H7 (cell line): ENCODE results near the gene KIAA0513. TPM values are rescaled to one million over a fixed set of nuclear protein-coding genes. Genes with fewer than 3 reads are reported as not detected.

Experiments
- DNase-seq: peaks from one replicate; pipeline ENCODE4 v3.0.0; 2012
- H3K27me3 ChIP-seq: 2 replicates; pipeline ENCODE4 v1.6.0; 2011; ENCODE audit warnings: mild to moderate bottlenecking, low read length; ENCODE audit not compliant: control insufficient read depth, insufficient read depth
- H3K36me3 ChIP-seq: replicated peaks from 2 replicates; pipeline ENCODE4 v1.5.1; 2011; ENCODE audit warnings: low read length; ENCODE audit not compliant: control insufficient read depth, insufficient read depth
- H3K4me3 ChIP-seq: 2 replicates; pipeline ENCODE4 v1.5.1; 2011; ENCODE audit warnings: low read depth, mild to moderate bottlenecking, control low read depth, low read length, moderate library complexity; ENCODE audit not compliant: insufficient read depth
- total RNA-seq: library from RNA; depleted of rRNA; stranded (reverse); fragments of >200 nt; shearing (Covaris generic); gene quantifications from 2 replicates; pipeline ENCODE4 v1.2.3, GENCODE V29; 2014

The KIAA0513 gene
- total RNA-seq, 1 experiment from 2014 or later, result 5.1 TPM

DNA sequence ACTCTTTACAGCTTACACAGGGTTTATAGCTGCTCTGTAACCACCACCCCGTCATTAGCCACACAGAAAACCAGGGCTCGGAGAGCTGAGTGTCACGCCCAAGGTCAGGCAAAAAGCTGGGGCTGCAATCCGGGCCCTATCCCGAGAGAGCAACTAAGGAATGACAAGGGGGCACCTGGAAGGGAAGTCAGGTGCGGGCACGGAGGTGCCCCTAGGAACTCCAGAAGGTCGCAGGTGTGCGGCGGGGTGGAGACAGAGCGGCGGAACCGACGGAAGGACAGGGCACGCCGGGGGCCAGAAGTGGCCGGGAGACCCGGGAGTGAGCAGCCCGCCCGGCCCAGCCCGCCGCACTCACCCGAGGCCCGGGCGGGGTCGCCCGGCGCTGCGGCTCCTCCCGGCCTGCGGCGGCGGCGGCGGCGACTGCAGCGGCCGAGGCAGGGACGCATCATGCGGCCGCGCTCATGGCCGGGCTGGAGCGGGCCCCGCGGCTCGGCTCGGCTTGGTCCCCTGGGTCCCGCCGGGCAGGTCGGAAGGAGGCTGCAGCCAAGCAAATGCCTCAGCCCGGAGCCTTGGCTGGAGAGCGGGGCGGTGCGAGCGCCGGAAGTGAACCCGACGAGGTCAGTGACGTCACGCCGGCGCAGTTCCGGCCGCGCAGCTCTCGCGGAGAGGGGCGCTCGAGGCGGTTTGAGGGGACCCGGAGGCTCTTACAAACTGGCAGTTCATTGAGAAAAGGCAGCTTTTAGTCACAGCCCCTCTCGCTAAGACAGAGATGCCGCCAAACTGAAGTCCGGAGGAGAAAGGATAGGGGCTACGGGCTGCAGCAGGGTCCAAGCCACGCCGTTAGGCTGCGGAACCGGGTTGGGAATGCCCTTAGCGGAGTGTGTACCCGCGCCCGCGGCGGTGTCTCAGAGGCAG lies 16.4 kb upstream of the KIAA0513 start, which contains the start of gene ZDHHC7:
Gene ZDHHC7, minus strand, starts transcription at position 605 of the 915 bp plus-strand sequence. CDS start 20,917 bp downstream, outside the sequence.
- peak; percentile 95 for DNase-seq
- Histone ChIP-seq H3K27me3 (no peaks in the 10 kb centered on the region), H3K4me3 (peak within 1 kb of the TSS; percentile 73), H3K36me3 (no peaks in the 10 kb centered on the region; the same call in 1 of the 2 replicates)

DNA sequence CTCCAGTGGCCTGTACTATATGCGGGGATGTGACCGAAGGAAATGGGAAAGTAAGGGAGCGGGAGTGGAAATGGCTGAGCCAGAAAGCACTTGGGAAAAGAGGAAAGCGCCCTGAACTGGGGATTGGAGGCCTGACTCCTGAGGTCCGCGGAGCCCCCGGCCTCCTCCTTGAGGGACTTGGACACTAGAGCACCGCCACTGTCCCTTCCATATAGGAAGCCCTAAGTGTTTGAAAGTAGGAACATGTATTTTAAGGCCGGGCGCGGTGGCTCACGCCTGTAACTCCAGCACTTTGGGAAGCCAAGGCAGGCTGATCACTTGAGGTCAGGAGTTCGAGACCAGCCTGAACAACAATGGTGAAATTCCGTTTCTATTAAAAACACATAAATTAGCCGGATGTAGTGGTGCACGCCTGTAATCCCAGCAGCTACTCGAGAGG lies 15.7 kb upstream of the KIAA0513 start:
- Histone ChIP-seq H3K27me3 (no peaks in the 10 kb centered on the region), H3K36me3 (no peaks in the 10 kb centered on the region; the same call in 1 of the 2 replicates), H3K4me3 (peak overlapping the region; percentile 73)
- DNase-seq, result no peak

DNA sequence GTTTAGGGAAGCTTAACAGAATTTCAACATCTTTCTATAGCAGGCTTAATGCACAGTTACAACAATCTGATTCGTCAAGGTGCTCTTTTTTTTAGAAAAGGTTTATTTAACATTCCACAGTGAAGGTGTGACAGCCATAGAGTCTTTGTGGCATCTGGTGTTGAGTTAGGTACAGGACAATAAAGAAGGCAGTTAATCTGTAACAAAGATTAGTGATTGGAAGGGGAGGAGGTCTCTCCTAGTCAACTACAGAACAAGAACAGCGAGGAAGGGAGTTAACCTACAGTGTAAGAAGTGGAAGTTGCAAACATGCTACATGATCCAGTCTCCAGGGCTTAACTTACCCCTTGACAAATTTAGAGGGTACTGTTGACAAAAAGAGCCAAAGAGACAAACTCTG lies 13.3 kb upstream of the KIAA0513 start:
- H3K4me3 ChIP-seq, result no peak overlapping the region
- H3K36me3 ChIP-seq, result no peaks in the 10 kb centered on the region
- DNase-seq, result no peak
- H3K27me3 ChIP-seq, result no peaks in the 10 kb centered on the region

- DNase-seq, result no peak
- Histone ChIP-seq H3K27me3 (no peaks in the 10 kb centered on the region), H3K4me3 (no peak overlapping the region), H3K36me3 (no peaks in the 10 kb centered on the region)
Measured at GRCh38 chr16:85015481-85016187, 12.0 kb upstream of the KIAA0513 start.

DNA sequence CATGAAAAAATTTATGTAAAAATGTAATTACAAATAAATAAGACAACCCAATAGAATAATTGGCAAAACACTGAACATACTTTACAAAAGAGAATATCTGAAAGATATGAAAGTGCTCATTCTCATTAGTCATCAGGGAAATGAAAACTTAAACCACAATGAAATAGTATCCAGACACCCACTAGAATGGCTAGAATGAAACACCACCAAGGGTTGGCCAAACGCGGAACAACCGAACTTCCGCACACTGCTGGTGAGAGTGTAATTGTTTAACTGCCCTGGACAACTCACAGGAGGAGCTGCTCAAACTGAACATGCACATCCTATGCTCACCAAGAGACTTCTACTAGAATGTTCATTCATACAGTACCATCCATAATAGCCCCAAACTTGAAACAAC lies 10.4 kb upstream of the KIAA0513 start:
- no peak for DNase-seq
- Histone ChIP-seq H3K4me3 (no peak overlapping the region), H3K27me3 (no peaks in the 10 kb centered on the region), H3K36me3 (no peaks in the 10 kb centered on the region)

DNA sequence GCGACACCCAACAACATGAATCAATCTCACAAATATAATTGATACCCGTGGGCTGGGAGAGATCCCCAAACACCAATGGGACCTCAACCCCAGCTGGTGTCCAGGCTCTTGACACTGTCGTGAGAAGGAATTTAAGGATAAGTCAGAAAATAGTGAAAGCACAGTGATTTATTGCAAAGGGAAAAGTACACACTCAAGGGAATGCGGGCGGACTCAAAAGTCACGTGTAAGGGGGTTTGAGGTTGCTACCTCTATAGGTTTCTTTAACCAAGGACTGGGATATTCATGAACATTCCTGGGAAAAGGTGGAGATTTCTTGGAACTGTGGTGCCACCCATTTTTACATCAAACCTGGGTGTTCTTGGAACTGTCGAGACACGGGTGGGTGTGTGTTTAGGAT lies 10.0 kb upstream of the KIAA0513 start:
- H3K27me3 ChIP-seq, result no peaks in the 10 kb centered on the region
- H3K4me3 ChIP-seq, result no peak overlapping the region
- DNase-seq, result no peak
- H3K36me3 ChIP-seq, result no peaks in the 10 kb centered on the region

DNA sequence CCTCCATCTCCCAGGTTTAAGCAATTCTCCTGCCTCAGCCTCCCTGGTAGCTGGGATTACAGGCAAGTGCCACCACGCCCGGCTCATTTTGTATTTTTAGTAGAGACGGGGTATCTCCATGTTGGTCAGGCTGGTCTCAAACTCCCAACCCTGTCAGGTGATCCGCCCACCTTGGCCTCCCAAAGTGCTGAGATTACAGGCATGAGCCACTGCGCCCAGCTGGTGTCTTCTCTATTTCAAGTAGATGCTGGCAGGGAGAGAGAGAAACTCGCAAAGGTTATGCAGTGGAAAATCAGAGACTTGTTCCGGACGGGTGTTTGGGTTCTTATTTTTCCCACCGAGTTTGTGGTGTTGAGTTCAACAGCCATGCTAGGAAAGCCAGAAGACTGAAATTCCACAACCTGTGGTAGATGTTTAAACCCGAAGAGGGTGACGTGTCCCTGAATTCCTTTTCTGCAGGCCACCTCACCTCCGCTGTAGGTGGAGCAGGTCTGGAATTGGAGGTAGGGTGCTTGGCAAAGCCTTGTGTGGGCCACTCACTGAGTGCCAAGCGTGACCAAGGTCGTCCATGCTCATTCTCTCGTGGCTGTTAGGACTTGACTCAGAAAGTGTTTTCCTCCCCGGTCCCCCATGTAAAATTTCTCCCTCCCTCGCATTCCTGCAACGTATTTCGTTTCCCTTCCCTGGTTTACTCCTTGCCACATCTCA lies 8.9 kb upstream of the KIAA0513 start:
- H3K36me3 ChIP-seq, result no peaks in the 10 kb centered on the region
- no peak for DNase-seq
- no peaks in the 10 kb centered on the region for H3K27me3 ChIP-seq
- no peak overlapping the region for H3K4me3 ChIP-seq

GRCh38 chr16:85019659-85020245 lies 7.8 kb upstream of the KIAA0513 start:
- H3K4me3 ChIP-seq, result no peak overlapping the region
- H3K27me3 ChIP-seq, result no peaks in the 10 kb centered on the region
- DNase-seq, result no peak
- no peaks in the 10 kb centered on the region for H3K36me3 ChIP-seq

DNA sequence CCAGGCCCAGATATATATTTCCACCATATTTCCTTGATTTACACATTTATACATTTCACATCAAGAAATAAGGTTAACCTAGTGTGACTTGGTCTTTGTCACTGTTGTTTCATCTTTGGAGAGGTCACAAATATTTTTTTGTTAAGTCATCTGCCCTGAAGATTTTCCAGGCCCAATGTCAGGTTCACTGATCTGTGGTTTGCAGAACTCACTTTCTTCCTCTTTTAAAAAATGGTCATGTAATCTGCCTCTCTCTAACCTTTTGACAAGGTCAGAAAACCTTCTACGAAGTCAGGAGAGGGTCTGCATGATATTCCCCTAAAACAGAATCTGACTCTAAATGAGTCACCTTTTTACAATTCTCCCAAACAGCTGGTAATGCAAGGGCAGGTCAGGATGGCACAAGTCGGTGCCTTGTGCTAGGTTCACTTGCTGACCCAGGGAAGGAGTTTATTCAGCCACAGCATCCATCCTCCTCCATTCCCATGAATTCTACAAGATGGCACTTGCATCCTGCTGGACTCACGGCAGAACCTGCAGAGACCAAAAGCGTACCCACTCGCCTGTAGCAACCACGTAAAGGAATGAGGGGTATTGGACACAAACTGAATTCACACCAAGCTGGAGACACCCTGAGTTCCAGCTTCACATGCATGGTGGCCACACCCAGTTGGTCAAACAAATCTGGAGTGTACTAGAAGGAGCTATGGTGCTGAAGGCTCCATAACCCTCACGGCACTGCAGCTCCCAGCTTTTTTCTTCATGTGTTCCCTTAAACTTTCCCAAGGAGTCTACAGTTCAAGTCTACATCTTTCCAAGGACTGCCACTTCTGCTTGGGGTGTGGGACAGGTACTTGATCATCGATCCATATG lies 1.6 kb upstream of the KIAA0513 start:
- no peak for DNase-seq
- Histone ChIP-seq H3K36me3 (no peaks in the 10 kb centered on the region), H3K4me3 (no peak overlapping the region), H3K27me3 (peaks cover 11% of the 10 kb centered on the region)

- no peak for DNase-seq
- Histone ChIP-seq H3K36me3 (no peaks in the 10 kb centered on the region), H3K4me3 (no peak overlapping the region; the same call in 1 of the 2 replicates), H3K27me3 (peaks cover 11% of the 10 kb centered on the region)
Measured at GRCh38 chr16:85026703-85027102, 892 bp upstream of the KIAA0513 start.

DNA sequence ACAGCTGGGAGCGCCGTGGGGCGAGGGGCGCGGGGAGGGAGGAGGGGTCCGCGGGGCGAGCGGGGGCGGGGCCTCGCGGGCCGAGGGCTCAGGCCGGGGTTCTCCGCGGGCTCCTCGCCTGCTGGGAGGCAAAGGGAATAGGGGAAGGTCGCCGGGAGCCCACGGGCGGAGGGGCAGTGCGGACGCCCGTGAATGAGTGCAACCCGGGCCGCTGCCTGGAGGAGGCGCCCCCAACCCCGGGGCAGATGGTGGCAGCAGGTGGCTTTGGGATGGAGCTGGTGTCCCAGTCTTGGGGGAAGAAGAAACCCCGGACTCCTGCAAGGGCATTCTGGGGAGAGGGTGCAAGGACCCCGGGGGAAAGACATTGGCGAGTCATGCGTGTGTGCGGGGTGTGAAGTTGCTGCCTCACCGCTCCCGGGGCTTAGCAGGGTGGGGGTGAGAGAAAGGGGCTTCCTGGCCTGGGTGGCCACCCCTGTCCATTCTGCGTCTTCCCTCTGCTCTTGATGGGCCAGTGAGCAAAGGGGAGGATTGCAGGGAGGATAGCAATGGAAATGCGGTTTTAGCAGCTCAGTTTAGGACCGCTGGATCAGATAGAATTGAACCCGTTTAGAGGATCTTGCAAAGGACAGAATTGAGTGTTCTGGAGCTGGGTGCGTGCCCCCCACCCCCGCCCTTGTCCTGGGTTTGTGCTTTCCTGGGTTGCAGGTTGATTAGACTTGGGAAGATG lies 526 bp downstream of the KIAA0513 start:
- Histone ChIP-seq H3K27me3 (peaks cover 11% of the 10 kb centered on the region), H3K4me3 (peak overlapping the region; percentile 67), H3K36me3 (no peaks in the 10 kb centered on the region)
- DNase-seq, result peak; percentile 92

GRCh38 chr16:85028685-85029407 lies 1.3 kb downstream of the KIAA0513 start:
- no peak overlapping the region for H3K4me3 ChIP-seq
- H3K36me3 ChIP-seq, result no peaks in the 10 kb centered on the region
- H3K27me3 ChIP-seq, result peaks cover 11% of the 10 kb centered on the region
- DNase-seq, result peak; percentile 57
